Measurements from ENCODE around the gene RGS9. TPM values are rescaled to one million over a fixed set of nuclear protein-coding genes. Genes with fewer than 3 reads are reported as not detected.

Gene RGS9
- total and polyA plus RNA-seq, 2 experiments from 2014 or later = 12.8 to 29.6 TPM

DNA sequence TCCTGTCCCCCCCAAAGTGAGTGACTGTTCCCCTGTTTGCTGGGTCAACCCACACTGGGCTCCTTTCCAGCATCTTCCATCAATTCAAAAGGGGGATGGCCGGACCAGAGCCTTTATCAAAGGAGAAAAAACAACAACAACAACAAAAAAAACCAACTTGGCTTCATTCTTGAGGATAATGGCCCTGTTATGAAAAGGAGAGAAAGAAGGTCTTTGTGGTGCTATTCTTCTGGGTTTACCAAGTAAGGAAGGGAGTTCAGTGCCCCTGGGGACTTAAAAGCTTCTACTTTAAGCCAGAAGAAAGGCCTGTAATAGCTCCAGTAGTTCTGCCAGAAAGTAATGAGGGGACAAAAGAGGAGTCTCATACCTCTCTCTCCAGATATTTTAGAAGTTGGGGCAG is 71.5 kb downstream of the RGS9 start:
- peaks cover 2% of the 10 kb centered on the region; the same call in 1 of the 3 replicates for H3K36me3 Mint-ChIP-seq (ENCODE audit: low read depth)
- H3K4me3 Mint-ChIP-seq = no peak overlapping the region
- H3K27me3 ChIP-seq (ENCODE audit: insufficient read depth) = no peaks in the 10 kb centered on the region
- H4K20me1 ChIP-seq (replicated peaks; ENCODE audit: insufficient read depth) = no peaks in the 10 kb centered on the region
- H3K4me1 Mint-ChIP-seq = peaks cover 6% of the 10 kb centered on the region; the same call in 2 of the 3 replicates
- ATAC-seq = no peak
- peaks cover 17% of the 10 kb centered on the region; the same call in 1 of the 2 replicates for H3K9me2 ChIP-seq (ENCODE audit: insufficient read depth)
- H3K4me3 ChIP-seq = no peak overlapping the region
- H2AFZ ChIP-seq = no peak overlapping the region
- H3K27me3 Mint-ChIP-seq (ENCODE audit: insufficient read depth, low read depth, poor library complexity) = peaks cover 6% of the 10 kb centered on the region
- no peaks in the 10 kb centered on the region for H3K79me2 ChIP-seq (replicated peaks; ENCODE audit: insufficient read depth)
- H3K4me1 ChIP-seq (ENCODE audit: insufficient read depth) = peaks cover 9% of the 10 kb centered on the region; the same call in 1 of the 2 replicates
- no peak overlapping the region for H3K27ac Mint-ChIP-seq
- H3K4me2 ChIP-seq = no peak overlapping the region
- DNase-seq (ENCODE audit: low spot score) = no peak
- TF ChIP-seq, protein P1, sequence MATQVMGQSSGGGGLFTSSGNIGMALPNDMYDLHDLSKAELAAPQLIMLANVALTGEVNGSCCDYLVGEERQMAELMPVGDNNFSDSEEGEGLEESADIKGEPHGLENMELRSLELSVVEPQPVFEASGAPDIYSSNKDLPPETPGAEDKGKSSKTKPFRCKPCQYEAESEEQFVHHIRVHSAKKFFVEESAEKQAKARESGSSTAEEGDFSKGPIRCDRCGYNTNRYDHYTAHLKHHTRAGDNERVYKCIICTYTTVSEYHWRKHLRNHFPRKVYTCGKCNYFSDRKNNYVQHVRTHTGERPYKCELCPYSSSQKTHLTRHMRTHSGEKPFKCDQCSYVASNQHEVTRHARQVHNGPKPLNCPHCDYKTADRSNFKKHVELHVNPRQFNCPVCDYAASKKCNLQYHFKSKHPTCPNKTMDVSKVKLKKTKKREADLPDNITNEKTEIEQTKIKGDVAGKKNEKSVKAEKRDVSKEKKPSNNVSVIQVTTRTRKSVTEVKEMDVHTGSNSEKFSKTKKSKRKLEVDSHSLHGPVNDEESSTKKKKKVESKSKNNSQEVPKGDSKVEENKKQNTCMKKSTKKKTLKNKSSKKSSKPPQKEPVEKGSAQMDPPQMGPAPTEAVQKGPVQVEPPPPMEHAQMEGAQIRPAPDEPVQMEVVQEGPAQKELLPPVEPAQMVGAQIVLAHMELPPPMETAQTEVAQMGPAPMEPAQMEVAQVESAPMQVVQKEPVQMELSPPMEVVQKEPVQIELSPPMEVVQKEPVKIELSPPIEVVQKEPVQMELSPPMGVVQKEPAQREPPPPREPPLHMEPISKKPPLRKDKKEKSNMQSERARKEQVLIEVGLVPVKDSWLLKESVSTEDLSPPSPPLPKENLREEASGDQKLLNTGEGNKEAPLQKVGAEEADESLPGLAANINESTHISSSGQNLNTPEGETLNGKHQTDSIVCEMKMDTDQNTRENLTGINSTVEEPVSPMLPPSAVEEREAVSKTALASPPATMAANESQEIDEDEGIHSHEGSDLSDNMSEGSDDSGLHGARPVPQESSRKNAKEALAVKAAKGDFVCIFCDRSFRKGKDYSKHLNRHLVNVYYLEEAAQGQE (IDR thresholded peaks at IDR 0.05; ENCODE audit: unreplicated experiment) = no peak
- TF ChIP-seq JUNB (IDR thresholded peaks at IDR 0.05; ENCODE audit: unreplicated experiment) = no peak
- TF ChIP-seq NANOG (IDR thresholded peaks at IDR 0.05; ENCODE audit: borderline replicate concordance) = no peak
- TF ChIP-seq, protein P2, sequence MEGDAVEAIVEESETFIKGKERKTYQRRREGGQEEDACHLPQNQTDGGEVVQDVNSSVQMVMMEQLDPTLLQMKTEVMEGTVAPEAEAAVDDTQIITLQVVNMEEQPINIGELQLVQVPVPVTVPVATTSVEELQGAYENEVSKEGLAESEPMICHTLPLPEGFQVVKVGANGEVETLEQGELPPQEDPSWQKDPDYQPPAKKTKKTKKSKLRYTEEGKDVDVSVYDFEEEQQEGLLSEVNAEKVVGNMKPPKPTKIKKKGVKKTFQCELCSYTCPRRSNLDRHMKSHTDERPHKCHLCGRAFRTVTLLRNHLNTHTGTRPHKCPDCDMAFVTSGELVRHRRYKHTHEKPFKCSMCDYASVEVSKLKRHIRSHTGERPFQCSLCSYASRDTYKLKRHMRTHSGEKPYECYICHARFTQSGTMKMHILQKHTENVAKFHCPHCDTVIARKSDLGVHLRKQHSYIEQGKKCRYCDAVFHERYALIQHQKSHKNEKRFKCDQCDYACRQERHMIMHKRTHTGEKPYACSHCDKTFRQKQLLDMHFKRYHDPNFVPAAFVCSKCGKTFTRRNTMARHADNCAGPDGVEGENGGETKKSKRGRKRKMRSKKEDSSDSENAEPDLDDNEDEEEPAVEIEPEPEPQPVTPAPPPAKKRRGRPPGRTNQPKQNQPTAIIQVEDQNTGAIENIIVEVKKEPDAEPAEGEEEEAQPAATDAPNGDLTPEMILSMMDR (conservative IDR thresholded peaks at IDR 0.05; ENCODE audit: low read depth in 2 of 2) = no peak
- TF ChIP-seq, protein P3, sequence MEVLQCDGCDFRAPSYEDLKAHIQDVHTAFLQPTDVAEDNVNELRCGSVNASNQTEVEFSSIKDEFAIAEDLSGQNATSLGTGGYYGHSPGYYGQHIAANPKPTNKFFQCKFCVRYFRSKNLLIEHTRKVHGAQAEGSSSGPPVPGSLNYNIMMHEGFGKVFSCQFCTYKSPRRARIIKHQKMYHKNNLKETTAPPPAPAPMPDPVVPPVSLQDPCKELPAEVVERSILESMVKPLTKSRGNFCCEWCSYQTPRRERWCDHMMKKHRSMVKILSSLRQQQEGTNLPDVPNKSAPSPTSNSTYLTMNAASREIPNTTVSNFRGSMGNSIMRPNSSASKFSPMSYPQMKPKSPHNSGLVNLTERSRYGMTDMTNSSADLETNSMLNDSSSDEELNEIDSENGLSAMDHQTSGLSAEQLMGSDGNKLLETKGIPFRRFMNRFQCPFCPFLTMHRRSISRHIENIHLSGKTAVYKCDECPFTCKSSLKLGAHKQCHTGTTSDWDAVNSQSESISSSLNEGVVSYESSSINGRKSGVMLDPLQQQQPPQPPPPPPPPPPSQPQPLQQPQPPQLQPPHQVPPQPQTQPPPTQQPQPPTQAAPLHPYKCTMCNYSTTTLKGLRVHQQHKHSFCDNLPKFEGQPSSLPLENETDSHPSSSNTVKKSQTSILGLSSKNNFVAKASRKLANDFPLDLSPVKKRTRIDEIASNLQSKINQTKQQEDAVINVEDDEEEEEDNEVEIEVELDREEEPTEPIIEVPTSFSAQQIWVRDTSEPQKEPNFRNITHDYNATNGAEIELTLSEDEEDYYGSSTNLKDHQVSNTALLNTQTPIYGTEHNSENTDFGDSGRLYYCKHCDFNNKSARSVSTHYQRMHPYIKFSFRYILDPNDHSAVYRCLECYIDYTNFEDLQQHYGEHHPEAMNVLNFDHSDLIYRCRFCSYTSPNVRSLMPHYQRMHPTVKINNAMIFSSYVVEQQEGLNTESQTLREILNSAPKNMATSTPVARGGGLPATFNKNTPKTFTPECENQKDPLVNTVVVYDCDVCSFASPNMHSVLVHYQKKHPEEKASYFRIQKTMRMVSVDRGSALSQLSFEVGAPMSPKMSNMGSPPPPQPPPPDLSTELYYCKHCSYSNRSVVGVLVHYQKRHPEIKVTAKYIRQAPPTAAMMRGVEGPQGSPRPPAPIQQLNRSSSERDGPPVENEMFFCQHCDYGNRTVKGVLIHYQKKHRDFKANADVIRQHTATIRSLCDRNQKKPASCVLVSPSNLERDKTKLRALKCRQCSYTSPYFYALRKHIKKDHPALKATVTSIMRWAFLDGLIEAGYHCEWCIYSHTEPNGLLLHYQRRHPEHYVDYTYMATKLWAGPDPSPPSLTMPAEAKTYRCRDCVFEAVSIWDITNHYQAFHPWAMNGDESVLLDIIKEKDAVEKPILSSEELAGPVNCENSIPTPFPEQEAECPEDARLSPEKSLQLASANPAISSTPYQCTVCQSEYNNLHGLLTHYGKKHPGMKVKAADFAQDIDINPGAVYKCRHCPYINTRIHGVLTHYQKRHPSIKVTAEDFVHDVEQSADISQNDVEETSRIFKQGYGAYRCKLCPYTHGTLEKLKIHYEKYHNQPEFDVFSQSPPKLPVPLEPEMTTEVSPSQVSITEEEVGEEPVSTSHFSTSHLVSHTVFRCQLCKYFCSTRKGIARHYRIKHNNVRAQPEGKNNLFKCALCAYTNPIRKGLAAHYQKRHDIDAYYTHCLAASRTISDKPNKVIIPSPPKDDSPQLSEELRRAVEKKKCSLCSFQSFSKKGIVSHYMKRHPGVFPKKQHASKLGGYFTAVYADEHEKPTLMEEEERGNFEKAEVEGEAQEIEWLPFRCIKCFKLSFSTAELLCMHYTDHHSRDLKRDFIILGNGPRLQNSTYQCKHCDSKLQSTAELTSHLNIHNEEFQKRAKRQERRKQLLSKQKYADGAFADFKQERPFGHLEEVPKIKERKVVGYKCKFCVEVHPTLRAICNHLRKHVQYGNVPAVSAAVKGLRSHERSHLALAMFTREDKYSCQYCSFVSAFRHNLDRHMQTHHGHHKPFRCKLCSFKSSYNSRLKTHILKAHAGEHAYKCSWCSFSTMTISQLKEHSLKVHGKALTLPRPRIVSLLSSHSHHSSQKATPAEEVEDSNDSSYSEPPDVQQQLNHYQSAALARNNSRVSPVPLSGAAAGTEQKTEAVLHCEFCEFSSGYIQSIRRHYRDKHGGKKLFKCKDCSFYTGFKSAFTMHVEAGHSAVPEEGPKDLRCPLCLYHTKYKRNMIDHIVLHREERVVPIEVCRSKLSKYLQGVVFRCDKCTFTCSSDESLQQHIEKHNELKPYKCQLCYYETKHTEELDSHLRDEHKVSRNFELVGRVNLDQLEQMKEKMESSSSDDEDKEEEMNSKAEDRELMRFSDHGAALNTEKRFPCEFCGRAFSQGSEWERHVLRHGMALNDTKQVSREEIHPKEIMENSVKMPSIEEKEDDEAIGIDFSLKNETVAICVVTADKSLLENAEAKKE (CRISPR knock-in tag; IDR thresholded peaks at IDR 0.05) = no peak
- TF ChIP-seq POLR2AphosphoS5 (IDR thresholded peaks at IDR 0.05; ENCODE audit: low read depth) = no peak
- no peak for TF ChIP-seq EZH2phosphoT487 (IDR thresholded peaks at IDR 0.05; ENCODE audit: unreplicated experiment)
- TF ChIP-seq, protein P4, sequence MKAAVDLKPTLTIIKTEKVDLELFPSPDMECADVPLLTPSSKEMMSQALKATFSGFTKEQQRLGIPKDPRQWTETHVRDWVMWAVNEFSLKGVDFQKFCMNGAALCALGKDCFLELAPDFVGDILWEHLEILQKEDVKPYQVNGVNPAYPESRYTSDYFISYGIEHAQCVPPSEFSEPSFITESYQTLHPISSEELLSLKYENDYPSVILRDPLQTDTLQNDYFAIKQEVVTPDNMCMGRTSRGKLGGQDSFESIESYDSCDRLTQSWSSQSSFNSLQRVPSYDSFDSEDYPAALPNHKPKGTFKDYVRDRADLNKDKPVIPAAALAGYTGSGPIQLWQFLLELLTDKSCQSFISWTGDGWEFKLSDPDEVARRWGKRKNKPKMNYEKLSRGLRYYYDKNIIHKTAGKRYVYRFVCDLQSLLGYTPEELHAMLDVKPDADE (IDR thresholded peaks at IDR 0.05) = no peak
- TF ChIP-seq ZNF331 (CRISPR knock-in tag; IDR thresholded peaks at IDR 0.05; ENCODE audit: low read depth) = no peak
- no peak for TF ChIP-seq CREB1 (CRISPR knock-in tag; IDR thresholded peaks at IDR 0.05; ENCODE audit: low read depth)
- no peak for TF ChIP-seq ZNF114 (CRISPR knock-in tag; IDR thresholded peaks at IDR 0.05)
- TF ChIP-seq EZH2 (IDR thresholded peaks at IDR 0.05; ENCODE audit: low read depth, unreplicated experiment) = no peak
- no peak for TF ChIP-seq STAT1 (IDR thresholded peaks at IDR 0.05; ENCODE audit: unreplicated experiment)
- no peaks in the 10 kb centered on the region for H3K9me3 Mint-ChIP-seq
- H3K27ac ChIP-seq (ENCODE audit: low read depth) = no peak overlapping the region
- H3F3A ChIP-seq (replicated peaks; ENCODE audit: low read depth) = no peaks in the 10 kb centered on the region
- no peaks in the 10 kb centered on the region for H3K36me3 ChIP-seq (ENCODE audit: insufficient read depth)
